Measurements from ENCODE around the gene CASP12.

Gene CASP12

DNA sequence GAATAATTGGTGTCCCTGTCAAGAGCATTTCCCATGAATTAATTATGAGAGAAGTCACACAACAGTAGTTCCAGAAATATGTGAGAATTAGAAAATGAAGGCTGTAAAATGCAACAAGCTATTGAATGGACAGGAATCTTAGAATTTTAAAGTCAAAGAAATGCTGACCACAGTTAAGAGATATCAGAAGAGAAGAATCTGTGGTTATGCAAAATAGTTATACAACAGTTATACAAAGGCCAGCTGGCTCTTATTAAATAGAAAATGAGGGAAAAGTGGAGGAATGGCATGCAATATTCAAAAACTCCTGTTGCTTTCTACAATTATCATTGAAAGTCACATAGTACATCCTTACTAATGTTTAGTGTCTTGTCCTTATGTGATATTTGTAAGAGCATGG is 27.4 kb downstream of the CASP12 start:
- Mint-ChIP-seq H3K9me3 (no peaks in the 10 kb centered on the region), H3K4me3 (no peak overlapping the region), H3K4me1 (peaks cover 10% of the 10 kb centered on the region), H3K27me3 (no peaks in the 10 kb centered on the region), H3K36me3 (no peaks in the 10 kb centered on the region), H3K27ac (no peak overlapping the region)

DNA sequence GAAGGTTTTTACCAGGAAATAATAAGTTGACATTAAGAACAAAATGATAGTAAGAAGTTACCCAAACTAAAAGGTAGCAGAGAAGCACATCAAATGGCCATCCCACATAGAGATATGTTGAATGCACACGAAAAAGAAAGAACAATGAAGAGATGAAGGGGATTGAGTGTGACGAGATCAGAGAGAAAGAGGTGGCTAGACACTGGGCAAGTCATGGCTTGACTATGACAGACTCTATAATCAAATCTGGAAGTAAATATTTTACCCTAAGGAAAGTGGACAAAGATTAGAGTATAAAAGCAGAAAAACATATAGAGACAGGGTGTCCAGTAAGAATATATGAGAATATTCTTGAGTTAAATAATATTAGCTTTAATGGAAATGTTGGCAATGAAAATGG is 31.4 kb downstream of the CASP12 start:
- no peaks in the 10 kb centered on the region for H3K4me1 Mint-ChIP-seq
- H3K27me3 Mint-ChIP-seq = no peaks in the 10 kb centered on the region
- H3K9me3 Mint-ChIP-seq = no peaks in the 10 kb centered on the region
- no peaks in the 10 kb centered on the region for H3K36me3 Mint-ChIP-seq
- H3K27ac Mint-ChIP-seq = no peak overlapping the region
- H3K4me3 Mint-ChIP-seq = no peak overlapping the region

DNA sequence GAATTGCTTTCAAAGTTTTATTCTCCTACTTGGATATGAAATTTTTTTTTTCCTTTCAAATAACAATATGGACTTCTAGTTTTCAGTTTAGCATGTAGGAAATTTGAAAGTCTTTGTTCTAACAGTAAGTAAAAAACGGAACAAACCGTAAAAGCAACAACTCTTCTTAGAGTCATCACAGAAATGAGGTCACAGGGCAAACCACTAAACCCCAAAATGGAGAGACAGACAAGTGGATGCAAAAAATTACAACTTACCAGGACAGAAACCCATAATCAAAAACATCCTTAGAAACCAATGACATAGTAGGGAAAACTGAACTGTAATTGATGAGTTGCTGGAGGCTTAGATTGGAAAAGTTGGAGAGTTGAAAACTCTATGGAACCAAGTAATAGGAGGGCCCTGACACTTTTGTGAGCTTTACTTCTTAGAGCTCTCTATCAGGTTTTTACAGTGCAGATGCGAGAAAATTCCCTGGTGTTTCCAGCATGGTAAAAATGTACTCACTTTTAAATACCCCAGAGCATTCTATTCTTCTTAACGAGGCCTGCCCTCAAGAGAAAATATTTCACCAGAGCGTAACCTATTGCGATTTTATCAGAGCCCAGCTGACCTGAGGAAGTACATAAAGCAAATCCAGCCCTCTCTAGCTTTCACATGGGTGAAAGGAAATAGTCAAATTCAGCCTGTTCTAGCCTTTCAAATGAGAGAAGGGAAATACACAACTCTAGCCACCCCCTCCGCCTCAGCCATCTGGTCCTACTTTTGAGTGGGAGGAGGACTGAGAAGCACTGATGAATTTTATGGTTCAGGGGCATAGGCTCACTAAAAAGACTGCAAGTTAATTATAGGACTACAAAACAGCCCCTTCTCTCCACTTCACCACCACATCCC is 39.1 kb downstream of the CASP12 start:
- Mint-ChIP-seq H3K27me3 (no peaks in the 10 kb centered on the region), H3K9me3 (no peaks in the 10 kb centered on the region), H3K36me3 (no peaks in the 10 kb centered on the region), H3K4me1 (peaks cover 19% of the 10 kb centered on the region), H3K27ac (no peak overlapping the region), H3K4me3 (no peak overlapping the region)

DNA sequence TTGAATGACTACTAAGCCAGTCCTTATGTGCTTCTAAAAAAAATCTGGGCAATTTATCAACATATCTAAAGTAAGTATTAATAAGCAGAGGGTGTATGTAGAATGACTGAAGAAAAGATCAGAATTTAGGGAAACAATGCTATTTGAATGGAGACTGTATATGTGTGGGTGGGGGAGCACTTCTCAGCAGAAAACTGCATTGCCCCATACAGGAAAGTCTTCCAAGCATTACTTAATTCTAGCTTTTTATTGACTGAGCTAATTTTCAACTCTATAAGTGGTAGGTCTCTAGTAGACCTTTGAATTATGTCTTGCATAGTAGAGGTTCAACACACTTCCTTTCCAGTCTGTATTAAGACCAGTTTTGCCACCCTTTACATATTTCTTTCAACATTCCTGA is 41.7 kb downstream of the CASP12 start:
- Mint-ChIP-seq H3K27ac (no peak overlapping the region), H3K27me3 (no peaks in the 10 kb centered on the region), H3K4me3 (no peak overlapping the region), H3K9me3 (no peaks in the 10 kb centered on the region), H3K36me3 (no peaks in the 10 kb centered on the region), H3K4me1 (peaks cover 19% of the 10 kb centered on the region)

DNA sequence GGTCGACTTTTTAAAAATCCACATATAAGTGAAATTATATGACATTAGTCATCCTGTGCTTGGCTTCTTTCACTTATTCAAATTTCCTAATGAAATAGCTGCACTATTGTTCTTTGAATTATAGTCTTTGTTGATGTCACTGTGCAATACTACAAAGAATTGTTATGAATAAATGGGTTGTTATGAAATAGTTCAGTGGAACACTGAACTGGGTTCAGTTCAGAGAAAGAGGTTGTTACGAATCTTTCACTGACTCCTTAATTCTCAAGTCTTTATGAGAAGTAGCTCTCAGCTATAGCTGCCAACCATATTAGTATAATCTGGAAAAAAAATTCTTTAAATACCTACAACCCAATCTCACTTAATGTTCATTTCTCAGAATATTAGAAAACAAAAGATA is 42.3 kb downstream of the CASP12 start:
- Mint-ChIP-seq H3K27ac (no peak overlapping the region), H3K9me3 (no peaks in the 10 kb centered on the region), H3K4me1 (peaks cover 19% of the 10 kb centered on the region), H3K36me3 (no peaks in the 10 kb centered on the region), H3K27me3 (no peaks in the 10 kb centered on the region), H3K4me3 (no peak overlapping the region)

DNA sequence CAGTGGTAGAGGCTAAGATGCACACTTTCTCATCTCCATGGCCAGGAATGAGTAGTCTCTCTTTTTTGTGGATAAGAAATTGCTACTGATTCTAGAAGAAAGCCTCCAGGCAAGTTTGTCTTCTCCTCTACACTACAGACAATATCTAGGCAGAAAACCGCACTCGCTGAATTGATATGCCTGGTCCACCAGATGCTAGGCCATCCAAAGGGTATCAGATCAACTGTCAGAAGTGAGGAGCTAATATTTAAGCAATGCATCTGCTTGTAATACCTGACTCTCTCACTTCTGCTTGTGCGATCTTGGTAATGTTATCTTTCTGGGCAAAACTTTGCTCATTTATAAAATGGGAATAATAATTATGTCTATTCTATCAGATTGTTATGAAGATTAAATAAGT is 45.0 kb downstream of the CASP12 start:
- no peaks in the 10 kb centered on the region for H3K9me3 Mint-ChIP-seq
- H3K27ac Mint-ChIP-seq = no peak overlapping the region
- no peak overlapping the region for H3K4me3 Mint-ChIP-seq
- no peaks in the 10 kb centered on the region for H3K36me3 Mint-ChIP-seq
- no peaks in the 10 kb centered on the region for H3K27me3 Mint-ChIP-seq
- peaks cover 9% of the 10 kb centered on the region for H3K4me1 Mint-ChIP-seq

DNA sequence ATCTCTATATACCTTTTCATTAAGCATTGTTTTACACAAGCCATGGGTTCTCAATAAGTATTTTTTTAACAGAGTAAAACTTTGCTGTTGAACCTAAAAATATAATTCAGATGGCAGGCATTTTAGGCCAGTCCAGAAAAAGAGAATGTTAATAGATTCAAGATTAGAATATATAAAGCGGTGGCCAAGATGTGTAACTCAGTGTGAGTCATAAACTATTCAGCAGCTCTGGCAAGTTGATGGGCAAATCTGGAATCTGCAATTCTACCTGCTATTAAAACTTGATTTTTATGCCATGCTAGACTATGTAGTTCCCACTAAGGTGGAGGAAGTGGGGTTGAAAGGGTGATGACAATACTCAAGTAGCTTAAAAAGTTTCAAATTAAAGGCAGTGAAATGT is 45.4 kb downstream of the CASP12 start:
- no peaks in the 10 kb centered on the region for H3K27me3 Mint-ChIP-seq
- H3K4me3 Mint-ChIP-seq = no peak overlapping the region
- H3K4me1 Mint-ChIP-seq = peaks cover 4% of the 10 kb centered on the region
- H3K27ac Mint-ChIP-seq = no peak overlapping the region
- H3K9me3 Mint-ChIP-seq = no peaks in the 10 kb centered on the region
- no peaks in the 10 kb centered on the region for H3K36me3 Mint-ChIP-seq

DNA sequence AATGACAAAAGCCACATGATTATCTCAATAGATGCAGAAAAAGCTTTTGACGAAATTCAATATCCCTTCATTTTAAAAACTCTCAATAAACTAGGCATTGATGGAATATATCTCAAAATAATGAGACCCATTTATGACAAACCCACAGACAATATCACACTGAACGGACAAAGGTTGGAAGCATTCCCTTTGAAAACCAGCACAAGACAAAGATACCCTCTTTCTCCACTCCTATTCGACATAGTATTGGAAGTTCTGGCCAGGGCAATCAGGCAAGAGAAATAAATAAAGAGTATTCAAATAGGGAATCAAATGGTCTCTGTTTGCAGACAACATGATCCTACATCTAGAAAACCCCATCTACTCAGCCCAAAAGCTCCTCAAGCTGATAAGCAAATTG is 52.0 kb downstream of the CASP12 start:
- H3K27ac Mint-ChIP-seq = no peak overlapping the region

DNA sequence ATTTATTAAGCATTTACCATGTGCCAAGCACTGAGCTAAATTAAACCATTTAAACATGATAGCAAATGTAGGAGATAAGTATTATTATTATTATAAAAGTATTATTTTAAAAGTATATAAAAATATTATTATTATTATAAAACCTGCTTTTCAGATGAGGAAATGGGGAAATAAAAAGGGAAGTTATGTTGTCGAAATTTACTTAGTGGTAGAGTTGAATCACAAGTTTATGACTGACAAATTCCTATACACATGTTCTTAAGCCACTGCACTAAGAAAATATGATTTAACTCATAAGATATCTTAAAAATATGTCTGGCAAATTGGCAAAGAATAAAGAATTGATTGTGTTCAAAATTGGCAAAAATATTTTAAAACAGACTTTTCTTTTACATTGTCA is 53.8 kb downstream of the CASP12 start:
- Mint-ChIP-seq H3K27ac (no peak overlapping the region), H3K4me1 (no peaks in the 10 kb centered on the region), H3K9me3 (peaks cover 6% of the 10 kb centered on the region), H3K36me3 (peaks cover 4% of the 10 kb centered on the region), H3K27me3 (no peaks in the 10 kb centered on the region), H3K4me3 (no peak overlapping the region)

More for the DNA sequence above, 52.0 kb downstream of the CASP12 start:
- Mint-ChIP-seq H3K4me1 (no peaks in the 10 kb centered on the region), H3K27me3 (no peaks in the 10 kb centered on the region), H3K9me3 (no peaks in the 10 kb centered on the region), H3K4me3 (no peak overlapping the region), H3K36me3 (no peaks in the 10 kb centered on the region)

DNA sequence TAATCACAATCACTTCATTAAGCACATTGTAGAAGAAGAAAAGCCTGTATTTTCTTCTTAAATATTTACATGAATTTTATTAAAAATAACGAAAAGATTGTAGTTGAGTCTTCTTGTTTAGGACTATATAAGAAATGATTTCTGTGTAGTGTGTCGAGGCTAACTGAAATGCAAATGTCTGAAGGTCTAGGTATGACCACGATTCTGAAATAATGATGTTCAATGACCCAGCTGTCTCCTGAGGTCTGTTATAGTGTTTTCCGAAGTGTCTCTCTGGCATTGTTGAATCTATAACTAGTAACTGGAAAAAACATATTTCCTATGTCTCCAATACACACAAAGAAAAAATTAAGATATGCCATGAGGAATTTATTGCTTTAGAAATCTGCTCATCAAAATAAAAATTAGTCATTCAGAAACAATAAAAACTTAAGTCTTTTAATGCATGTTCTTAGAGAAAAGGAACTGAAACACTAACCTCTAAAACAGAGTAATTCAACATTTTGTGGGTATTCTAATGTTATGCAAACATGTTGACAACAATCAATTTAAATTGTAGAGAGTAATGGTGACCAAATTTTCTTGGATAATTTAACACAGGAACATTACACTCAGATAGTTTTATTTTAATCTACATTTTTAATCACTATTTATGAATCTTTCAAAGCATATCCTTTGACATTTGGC is 55.0 kb downstream of the CASP12 start:
- no peak overlapping the region for H3K27ac Mint-ChIP-seq
- no peaks in the 10 kb centered on the region for H3K4me1 Mint-ChIP-seq
- H3K9me3 Mint-ChIP-seq = peaks cover 13% of the 10 kb centered on the region
- peaks cover 4% of the 10 kb centered on the region for H3K36me3 Mint-ChIP-seq
- H3K4me3 Mint-ChIP-seq = no peak overlapping the region
- H3K27me3 Mint-ChIP-seq = no peaks in the 10 kb centered on the region

DNA sequence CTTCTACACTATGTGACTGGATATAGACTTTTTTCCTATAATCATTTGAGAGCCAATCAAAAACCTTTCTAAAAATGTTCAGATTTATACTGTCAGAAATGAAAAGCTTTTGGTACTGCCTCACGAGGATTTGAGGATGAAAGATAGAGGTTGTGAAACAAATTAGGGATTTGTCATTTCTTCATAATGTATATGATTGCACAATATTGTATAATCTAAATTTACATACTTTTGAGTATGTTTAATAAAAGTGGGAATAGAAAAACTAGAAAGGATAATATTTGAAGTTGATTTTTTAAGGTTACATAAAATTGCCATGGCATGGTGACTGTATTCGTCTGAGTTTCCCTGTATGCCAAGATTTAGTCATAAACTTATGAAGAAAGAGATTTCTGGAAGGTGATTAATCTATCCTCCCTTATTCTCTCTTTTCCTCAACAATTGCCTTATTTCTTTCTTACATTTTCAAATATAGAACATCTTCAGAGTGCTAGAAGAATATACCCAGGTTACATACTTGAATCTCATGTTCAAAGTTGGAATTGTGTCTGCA is 56.2 kb downstream of the CASP12 start:
- Mint-ChIP-seq H3K27ac (no peak overlapping the region), H3K4me3 (no peak overlapping the region)

DNA sequence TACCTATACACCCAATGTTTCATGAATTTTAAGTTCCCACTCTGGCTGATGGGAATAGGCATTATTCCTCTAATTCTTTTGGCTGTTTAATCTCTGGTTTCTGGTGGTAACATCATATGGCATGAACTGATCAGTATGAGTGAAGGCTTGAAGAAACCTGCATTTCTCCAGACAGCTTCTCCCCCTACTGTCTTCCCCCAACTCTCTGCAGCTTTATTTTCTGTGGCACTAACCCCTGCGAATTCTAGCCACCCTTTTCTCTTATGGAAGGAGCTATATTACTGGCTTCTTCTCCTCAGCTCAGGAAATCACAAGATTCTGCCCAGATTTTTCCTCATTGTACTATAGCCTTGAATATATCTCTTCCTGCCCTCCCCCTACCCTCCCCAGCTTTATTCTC is 57.1 kb downstream of the CASP12 start:
- Mint-ChIP-seq H3K4me1 (no peaks in the 10 kb centered on the region), H3K9me3 (peaks cover 13% of the 10 kb centered on the region), H3K36me3 (peaks cover 4% of the 10 kb centered on the region), H3K27me3 (no peaks in the 10 kb centered on the region), H3K27ac (no peak overlapping the region), H3K4me3 (no peak overlapping the region)

More for the DNA sequence above, 56.2 kb downstream of the CASP12 start:
- Mint-ChIP-seq H3K36me3 (peaks cover 4% of the 10 kb centered on the region), H3K4me1 (no peaks in the 10 kb centered on the region), H3K9me3 (peaks cover 13% of the 10 kb centered on the region), H3K27me3 (no peaks in the 10 kb centered on the region)

DNA sequence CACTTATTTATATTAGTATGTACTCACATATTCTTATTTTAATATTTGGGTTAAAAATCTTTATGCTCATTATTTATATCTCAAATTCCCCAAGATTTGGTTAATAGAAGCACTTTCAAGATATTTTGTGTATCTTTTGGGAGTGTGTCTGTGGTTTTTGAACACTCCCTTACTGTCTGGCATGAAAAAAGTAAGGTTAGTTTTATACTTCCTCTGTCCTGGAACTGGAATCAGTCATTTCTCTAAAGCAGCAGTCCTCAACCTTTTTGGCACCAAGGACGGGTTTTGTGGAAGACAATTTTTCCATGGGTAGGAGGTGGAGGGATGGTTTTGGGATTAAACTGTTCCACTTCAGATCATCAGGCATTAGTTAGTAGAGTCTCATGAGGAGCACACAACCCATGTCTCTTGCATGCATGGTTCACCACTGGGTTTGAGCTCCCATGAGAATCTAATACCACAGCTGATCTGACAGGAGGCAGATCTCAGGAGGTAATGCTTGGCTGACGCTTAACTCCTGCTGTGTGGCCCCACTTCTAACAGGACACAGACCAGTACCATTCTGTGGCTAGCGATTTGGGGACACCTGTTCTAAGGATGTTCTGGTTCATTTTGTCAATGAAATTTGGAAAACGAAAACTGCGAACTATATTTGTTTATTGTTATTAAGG is 60.2 kb downstream of the CASP12 start:
- Mint-ChIP-seq H3K36me3 (peaks cover 4% of the 10 kb centered on the region), H3K27me3 (no peaks in the 10 kb centered on the region), H3K4me3 (no peak overlapping the region), H3K27ac (no peak overlapping the region), H3K9me3 (peaks cover 13% of the 10 kb centered on the region), H3K4me1 (no peaks in the 10 kb centered on the region)

DNA sequence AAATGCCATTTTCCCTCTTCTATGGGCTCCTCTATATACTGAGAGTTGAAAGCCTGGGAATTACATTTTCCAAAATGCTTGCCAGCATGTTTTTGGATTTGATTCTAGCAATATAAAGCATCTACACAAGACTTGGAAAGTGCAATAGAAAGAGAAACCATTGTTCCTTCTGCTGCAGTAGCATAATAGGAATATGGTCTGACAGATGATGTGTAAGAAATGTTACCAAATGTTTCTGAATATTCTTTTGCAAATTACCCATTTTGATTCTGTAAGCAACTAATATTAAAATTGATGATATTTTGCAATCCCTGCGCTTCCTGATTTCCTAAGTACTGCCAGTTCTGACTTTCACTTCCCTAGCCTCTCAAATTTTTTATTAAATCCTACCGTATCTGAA is 61.6 kb downstream of the CASP12 start:
- H3K27ac Mint-ChIP-seq = no peak overlapping the region
- no peaks in the 10 kb centered on the region for H3K4me1 Mint-ChIP-seq
- H3K9me3 Mint-ChIP-seq = peaks cover 13% of the 10 kb centered on the region
- H3K27me3 Mint-ChIP-seq = no peaks in the 10 kb centered on the region
- no peak overlapping the region for H3K4me3 Mint-ChIP-seq
- H3K36me3 Mint-ChIP-seq = peaks cover 4% of the 10 kb centered on the region

Measured in activated naive CD4-positive, alpha-beta T cell treated with anti-CD3 and anti-CD28 coated beads, Interleukin-2, amount 50 U/mL, for 24 hours (primary cell).